NCI-H446 treated with DMSO at 0.1 percent for 48 hours (cell line): ENCODE results near the gene TNC.
A peak's percentile ranks its signal among the peaks of the same experiment; 100 is the strongest.

Experiments used
- DNase-seq: peaks from one replicate; lab custom pipeline; 2025; lab: John Stamatoyannopoulos, UW

TNC gene

DNA sequence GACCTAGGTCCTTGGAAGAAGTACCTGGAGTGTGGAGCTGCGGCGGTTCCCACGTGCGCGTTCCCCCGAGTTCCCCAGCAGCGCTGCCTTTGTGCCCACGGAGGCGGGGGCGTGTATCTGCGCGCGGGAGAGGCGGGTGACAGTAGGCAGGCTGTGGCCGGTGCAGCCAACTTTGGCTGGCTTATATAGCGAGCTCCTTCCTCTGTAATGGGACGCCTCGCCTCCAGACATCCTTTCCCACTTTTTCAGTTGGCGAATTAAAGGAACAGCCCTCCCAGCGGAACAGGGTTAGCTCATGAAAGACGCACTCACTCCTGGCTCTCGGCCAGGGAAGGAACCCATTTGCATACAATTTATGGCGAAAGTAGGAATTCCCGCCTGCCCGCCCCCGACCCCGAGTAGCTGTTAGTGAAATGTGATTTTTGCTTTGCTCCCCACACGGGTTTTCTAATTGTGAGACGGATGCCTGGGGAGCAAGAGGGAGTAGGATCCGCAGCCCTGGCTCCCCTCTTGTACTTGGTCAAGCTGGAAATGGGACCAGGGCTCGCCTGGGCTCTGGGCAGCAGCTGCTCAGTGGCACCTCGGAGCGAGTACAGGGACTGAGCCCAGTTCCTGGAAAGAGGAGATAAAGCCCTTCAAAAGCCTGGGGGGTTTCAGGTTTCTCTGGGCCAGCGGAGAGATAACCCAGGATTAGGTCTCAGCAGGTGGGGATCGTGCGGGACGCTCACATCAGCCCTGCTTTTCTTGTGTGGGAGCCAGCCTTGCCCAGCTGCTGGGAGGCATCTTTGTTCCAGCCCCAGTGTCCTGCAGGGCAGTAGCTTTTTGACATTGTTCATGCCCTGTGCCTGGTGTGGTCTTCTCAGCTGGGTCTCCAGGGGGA lies at the start of gene TNC:
Gene TNC (minus strand): TSS at position 159 of the 880 bp plus-strand sequence. CDS start 27,139 bp downstream, outside the sequence.
- DNase-seq: no peak

DNA sequence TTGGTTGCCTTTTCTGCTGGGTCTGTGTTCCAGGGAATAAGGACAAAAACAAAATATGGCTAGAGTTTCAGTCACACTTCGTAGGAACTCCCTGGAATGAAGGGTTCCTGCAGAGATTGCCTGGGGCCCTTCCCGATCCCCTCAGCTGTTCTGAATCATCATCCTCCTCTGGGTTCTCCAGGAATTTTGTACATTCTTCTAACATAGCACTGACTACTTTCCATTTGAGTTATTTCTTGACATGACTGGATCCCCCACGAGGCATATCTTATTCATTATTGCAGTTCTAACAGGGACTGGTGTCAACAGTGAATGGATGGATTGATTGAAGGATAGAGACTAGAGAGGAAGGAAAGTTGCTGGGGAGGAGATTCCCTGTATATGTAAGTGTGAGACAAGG lies 49.2 kb upstream of the TNC start:
- DNase-seq: no peak

DNA sequence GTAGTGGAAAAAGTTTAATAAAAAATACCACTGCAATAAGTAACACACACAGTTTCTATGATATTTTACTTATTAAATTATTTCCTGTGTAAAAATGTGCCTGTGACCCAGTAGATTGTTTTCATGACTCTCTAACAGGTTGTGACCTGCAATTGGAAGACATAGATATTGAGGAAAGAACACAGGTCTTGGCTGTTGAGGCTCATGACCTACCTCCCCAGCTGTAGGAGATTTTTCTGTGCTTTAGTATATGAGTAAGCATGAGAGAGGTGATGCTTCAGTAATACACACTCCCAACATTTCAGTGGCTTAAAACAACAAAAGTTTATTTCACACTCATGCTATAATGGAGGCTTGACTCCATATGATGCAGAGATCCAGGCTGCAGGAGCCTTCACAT lies 47.3 kb upstream of the TNC start:
- no peak for DNase-seq

DNA sequence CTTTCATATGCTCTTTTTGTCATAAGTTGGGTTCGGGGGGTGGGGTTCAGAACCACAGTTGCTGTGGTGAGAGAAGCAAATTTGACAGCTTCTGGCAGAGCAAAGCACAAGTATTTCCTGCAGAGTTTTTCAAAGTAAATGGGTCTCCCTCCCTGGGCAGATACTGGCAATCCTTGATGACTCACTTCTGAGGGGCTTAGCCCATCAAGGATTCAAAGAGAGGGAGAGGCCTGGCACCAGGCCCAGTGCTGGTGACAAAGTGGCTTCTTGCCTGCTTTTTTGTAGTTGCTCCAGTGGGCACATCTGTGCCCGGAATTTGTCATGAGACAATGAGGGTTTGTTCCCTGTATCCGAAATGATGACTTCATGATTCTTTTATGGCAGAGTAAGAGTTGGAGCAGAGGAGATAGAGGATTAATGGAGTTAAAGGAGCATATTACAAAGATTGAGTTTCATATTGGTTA lies 46.6 kb upstream of the TNC start:
- DNase-seq: peak; percentile 51

DNA sequence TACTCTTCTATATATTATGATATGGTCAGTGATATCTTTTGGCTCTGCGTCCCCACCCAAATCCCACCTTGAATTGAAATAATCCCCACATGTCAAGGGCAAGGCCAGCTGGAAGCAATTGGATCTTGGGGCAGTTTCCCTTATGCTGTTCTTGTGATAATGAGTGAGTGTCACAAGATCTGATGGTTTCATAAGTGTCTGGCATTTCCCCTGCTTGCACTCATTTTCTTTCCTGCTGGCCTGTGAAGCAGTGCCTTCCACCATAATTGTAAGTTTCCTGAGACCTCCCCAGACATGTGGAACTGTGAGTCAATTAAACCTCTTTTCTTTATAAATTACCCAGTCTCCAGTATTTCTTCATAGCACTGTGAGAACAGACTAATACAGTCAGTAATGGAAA lies 45.0 kb upstream of the TNC start:
- no peak for DNase-seq

DNA sequence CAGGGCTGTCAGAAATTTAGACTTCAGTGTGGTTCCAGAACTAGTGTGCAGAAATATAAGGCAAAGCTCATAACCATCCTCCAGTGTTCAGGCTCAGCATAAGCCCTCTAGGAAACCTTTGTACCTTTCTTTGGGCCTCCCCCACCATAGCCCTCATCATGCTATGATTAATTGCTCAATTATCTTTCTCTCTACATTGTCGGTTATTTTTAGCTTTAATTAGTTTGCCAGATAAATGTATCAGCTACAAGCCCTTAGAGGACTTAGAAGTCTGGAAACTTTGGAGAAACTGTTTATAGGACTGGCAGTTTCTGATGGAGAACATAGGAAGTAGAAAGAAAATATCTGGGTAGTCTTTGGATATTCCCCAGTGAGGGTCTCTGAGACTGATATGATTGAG lies 43.5 kb upstream of the TNC start:
- DNase-seq: no peak

DNA sequence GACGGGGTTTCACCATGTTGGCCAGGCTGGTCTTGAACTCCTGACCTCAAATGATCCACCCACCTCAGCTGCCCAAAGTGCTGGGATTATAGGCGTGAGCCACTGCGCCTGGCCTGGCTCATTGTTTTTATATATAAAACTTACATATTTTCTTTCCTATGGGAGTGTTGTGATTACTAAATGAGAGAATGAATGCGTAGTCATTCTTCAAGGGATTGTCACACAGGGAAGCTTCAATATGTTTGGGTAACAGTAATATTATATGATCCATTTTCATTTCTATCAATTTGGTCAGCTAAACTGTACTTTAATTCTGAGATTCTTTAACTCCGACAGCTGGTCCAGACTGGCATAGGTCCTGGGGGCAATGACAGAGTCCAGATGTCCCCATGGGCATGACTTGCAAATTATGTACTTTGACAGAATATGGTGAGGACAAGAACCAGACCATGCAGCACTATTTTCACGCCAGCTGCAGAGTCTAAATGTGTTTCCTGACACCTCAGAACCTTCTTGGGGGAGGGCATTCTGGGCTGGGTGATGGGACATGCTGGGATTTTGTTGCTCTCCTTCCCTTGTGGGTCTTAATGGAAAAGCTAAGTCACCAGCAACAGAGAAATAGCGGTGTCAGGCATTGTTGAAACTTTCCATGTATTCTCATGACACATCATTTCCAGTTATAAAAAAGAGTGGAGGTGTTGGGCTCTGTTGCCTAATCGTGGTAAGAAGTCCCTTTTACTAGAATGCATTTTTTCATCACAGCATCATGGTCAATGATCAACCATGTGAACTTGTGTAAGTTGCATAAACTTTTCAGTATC lies 40.9 kb upstream of the TNC start:
- DNase-seq: no peak

DNA sequence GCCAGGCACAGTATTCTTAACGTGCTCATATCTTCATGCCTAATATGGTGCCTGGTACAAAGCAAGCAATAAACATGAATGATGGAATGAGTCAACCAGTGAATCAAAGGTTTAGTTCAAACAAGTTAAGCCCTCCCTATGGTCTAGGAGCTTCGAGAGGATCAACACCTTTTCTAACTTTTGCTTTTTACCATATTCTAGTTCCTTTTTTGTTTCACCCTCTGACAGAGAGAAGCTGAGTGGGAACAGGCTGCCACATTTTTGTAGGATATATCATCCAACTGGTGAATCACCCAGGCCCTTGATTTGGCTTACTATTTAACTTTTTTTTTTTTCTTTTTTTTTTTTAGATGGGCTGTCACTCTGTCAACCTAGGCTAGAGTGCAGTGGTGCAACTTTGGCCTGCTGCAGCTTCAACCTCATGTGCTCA lies 39.3 kb upstream of the TNC start:
- DNase-seq: no peak

DNA sequence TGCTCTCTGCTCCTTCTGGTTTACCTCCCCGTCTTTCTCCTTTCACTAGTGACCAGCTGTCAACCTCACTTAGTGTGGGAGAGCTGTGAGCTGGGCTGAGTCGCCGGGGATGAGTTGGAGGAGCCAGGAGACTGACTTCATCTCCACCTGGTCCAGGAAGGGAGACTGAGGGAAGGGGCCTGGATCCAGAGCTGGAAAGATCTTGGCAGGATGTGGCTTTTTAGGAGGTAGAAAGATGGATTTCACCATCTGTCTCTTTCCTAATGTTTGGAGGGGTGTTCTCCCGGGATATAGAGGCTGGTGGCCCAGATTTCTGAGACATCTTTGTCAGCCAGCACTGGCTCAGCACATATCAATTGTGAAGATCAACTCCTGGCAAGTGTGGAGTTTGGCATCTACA lies 37.1 kb upstream of the TNC start:
- peak; percentile 26 for DNase-seq

DNA sequence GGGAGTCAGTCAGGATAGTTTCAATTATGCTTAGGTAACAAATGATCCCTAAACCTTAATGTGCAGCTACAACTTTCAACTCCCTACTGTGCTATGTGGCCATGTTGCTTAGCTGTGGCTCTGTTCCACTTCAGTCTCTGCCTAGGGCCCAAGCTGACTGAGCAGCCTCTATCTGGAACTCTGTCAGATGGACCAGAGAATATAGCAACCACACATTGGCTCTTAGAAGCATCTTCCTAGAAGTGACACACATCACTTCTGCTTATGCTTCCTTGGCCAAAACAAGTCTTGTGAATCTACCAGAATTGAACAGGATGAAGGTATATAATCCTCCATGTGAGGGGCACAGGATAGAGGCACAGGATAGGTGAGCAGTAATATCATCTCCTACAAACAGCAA lies 36.7 kb upstream of the TNC start:
- DNase-seq: no peak

DNA sequence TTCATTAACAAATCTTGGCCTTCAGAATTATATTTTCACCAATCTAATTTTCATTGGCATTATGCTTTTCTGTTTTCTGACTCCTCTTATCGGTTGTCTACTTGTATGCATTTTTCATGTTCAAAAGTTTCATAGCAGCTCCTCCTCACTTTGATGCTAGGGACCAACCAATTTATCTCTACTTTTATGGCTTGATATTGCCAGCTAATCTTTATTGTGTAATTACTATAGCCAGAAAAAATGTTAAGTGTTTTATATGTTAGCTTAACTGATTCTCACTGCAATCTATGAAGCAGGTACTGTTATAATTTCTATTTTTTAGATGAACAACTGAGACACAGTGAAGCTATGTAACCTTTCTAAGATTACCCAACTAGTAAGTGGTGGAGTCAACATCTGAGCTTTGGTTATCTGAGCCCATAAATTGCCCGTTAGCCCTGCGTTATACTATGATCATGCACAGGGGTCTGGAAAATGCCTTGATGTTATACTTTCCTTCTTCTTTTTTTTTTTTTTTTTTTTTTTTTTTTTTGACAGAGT lies 34.4 kb upstream of the TNC start:
- DNase-seq: no peak

DNA sequence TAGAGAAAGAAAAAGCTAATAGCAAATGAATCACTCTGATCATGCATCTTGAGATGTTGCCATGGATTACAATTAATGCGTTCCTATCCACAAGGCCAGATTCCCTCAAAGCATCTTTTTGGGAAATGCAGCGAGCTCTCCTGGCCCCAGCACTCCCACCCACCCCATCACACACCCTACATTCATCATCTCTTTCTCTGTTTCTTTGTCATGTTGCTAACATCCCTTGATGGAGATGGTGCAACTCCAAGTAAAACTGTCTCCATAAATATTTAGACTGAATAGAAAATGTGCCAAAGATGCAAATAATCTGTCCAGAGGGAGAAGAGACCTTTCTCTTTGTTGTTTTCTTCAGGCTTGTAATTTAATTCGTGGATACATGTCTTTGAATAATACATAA lies 30.8 kb upstream of the TNC start:
- no peak for DNase-seq

DNA sequence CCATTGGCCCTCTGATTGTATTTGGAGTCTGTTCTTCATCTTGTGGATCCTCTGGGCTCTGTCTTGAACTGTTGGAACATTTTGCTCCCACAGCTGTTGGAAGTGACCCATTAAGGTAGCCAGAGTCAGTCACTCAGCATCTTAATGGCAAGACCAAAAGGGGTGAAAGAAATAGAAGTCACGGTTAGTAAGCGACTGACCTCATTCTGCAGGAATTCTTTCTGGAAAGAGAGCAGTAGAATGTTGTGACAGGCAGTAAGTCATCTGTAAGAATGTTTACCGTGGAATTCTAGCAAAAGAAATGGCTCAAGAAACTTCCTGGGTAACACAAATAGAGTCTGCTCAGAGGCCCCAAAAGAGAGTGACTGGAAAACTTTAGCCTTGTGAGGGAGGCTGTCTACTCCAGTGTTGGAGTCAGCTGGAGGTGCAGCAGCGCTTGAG lies 28.6 kb upstream of the TNC start:
- DNase-seq: no peak

DNA sequence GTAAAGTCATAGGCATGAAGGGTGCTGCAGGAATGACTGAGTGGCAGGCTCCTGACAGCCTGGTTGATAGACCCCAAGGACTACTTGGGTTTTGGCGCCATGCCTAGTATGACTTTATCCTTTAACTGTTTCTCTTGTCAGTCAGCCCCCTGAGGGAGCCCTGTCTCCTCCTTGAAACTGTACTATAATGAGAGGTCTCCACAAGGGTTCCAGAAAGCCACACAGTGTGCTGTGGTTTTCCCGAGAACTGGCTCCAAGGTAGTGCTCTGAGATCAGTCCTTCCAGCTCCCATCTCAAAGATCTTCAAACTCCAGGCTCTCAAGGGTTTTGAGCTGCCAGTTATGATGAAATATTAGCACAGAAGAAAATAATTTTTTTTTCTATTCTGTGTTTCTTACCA lies 26.7 kb upstream of the TNC start:
- no peak for DNase-seq

DNA sequence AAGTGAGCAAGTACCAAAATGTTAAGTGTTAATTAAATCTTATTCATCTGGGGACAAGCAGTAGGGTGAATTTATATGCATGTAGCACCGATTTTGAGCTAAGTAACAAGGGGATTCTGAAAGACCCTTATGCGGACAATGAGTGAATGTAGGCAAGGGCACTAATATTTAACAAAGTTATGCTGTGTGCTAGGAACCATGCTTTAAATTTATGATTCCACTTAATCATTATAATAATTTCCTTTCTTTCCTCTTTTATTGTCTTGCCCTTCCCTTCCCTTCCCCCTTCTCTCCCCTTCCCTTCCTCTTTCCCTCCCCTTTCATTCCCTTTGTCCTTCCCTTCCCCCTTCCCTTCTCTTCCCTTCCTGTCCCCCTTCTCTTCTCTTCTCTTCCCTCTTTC lies 25.7 kb upstream of the TNC start:
- DNase-seq: no peak

DNA sequence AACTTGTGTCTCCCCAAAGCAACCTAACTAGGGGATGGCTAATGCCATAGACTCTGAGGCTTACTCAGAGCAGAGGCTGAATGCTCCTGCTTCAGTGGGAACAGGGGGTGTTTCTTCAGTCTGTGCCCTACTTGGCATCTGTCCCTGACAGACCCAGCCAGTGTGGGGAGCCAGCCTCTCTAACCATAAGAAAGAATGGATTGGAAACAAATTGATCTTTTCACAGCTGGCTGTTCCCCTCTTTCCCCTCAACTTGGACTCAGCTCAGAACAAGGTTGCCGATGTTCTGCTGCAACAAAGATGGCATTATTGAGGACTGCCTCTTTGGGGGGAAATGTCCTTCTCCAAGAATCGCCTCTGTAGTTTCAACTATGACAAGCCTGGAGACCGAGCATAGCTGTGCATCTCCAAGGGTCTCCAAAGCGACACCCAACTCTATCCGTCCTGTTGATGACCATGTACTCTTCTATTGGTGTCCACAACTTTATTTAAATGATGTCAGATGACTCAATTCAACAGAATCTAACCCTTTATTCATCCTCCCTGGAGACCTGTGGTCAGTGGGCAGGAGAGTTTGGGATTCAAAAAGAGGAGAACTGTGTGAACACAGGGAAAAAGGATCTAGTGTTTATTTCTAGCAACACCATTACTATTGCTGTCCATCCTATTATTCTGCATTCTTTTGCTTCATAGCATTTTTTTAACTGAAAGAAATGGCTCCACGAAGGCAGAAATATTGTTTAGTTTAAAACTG lies 24.7 kb upstream of the TNC start:
- no peak for DNase-seq

DNA sequence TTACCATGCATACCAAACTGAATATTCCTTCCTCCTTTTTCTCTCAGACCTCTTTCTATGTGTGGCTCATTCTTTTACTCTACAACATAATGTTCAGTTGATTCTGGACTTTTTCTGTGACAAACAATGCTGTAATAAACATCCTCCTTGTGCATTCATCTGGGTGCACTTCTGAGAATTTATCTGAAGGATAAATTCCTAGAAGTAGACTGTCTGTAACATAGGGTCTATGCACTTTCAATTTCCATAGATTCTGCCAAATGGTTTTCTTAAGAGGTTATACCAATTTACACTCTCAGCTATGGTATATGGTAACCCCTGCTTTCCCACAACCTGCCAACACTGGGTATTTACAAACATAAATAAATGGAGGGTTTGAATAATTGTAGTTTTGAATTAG lies 24.1 kb upstream of the TNC start:
- DNase-seq: no peak

DNA sequence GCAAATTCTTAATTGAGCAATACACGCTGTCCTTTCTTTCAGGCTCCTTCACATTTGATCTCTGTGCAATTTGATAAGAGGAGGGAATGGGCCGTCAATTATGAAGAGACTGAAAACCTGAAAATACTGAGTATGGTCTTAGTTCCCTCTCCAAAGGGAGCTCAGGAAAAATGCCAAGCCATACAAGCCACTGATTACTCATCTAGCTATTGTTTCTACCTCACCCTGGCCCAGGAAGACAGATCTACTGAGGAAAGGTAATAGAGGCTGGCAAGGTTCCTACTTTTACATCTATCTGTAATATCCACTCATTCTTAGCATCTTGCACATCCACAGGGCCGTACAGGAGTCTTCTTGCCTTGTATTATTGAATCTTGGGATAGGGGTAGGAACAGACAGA lies 23.7 kb upstream of the TNC start:
- DNase-seq: no peak

DNA sequence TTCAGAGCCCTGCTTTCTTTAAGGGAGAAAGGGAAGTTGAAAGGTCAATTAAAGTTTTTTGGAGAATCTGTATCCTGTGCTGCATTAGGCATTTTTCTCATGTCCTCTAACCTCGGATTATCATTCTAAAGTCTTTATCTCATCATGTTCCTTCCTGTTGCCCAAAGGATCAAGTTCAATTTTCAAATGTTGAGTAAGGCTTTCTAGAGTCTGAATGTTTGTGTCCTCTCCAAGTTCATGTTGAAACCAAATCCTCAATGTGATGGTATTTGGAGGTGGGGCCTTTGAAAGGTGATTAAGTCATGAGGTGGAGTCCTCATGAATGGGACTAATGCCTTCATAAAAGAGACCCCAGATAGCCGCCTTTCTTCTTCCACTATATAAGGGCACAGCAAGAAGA lies 20.2 kb upstream of the TNC start:
- no peak for DNase-seq

DNA sequence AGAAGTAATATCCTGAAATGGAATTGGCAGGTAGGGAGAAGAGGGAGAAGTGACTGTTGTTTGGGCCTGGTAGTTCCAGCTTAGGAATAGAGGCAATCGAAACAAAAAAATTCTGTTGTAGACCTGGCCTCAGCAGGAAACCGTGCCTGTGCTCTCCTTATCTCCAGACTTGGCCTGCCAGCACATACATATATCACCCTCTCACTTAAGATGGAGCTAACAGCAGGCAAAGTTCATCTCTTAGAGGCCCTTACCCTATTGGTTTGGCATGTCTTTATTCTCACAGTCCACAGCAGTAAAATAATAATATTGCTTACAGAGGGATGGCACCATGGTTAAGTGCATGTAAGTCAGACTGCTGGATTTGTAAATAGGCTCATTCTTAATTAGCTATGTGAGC lies 19.6 kb upstream of the TNC start:
- no peak for DNase-seq

DNA sequence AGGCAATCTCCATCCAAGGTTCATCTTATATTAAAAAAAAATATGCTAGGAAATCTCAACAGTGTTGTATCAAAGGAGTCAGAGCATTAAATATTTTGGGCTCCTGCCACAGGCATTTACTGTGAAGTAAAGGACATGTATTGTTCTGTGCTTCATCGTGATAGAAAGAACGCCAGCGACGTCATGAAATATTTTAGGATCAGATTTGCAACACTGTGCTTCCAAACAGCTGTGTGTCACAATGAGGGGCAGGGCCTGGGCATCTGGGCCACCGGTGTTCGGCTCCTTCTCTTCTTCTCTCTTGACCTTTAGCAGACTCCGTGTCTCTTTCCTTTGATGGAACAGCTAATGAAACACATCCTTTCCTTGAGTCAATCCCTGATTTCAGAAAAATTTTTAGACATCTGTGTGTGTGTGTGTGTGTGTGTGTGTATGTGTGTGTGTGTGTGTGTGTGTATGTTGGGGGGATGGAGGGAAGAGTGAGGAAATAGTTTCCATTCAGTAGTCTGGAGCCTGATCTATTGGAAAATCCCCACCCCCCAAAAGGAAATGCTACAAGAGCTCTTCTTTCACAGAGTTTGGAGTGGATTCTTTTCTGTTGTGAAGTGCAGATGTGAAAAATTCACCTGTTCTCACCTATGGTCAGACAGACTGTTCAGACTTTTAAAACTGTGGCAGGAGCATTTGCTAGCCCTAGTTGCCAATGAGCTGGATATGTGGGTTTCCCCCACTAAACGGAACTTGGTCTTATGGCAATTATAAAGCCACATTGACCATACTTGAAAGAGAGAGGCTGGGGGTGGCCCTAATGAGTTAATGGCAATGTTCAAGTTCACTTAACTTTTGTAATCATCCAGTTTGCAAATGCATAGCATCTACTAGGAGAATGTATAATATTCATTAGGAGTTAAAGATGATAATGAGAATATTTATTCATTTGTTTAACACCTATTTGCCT lies 18.1 kb upstream of the TNC start:
- DNase-seq: no peak
